NCI-H1417 (cell line): ENCODE measurements around the gene NEURL3.
A peak's percentile ranks its signal among the peaks of the same experiment; 100 is the strongest.

Experiments
- DNase-seq, 3 experiments: peaks; one replicate each; lab custom pipeline; 2025; lab: John Stamatoyannopoulos, UW

The NEURL3 gene

DNA sequence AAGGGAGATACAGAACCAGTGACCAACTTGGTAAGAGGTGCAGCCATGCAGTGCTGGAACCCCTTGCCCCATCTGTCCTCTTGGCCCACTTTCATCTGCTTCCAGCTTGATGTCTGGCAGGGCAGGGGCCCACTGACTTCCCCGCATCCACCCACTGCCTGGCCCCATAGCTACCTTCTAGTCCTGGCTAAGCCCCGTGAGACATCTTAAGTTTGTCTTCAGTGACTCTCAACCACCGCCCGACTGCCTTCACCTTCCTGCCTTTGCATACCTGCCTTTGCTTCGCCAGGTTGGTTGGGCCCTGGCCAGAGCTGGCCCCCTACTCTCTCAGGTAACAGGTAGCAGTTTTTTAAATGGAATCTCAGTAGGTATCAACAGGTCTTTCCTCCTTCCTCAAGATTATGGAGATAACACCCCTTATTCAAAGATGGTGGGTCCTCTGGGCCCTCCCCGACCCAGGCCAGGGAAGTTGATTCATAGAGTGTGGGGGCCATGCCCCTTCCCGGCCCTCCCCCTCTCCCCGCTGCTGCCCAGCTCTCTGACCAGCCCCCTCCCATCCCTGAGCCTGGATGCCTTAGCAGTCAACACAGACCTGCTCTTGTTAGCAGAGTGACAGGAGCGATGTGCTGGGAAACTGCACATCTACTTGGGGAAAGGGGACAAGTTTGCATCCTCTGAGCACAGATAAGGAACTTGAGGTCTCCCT, 34.2 kb upstream of the NEURL3 start:
- no peak for DNase-seq

DNA sequence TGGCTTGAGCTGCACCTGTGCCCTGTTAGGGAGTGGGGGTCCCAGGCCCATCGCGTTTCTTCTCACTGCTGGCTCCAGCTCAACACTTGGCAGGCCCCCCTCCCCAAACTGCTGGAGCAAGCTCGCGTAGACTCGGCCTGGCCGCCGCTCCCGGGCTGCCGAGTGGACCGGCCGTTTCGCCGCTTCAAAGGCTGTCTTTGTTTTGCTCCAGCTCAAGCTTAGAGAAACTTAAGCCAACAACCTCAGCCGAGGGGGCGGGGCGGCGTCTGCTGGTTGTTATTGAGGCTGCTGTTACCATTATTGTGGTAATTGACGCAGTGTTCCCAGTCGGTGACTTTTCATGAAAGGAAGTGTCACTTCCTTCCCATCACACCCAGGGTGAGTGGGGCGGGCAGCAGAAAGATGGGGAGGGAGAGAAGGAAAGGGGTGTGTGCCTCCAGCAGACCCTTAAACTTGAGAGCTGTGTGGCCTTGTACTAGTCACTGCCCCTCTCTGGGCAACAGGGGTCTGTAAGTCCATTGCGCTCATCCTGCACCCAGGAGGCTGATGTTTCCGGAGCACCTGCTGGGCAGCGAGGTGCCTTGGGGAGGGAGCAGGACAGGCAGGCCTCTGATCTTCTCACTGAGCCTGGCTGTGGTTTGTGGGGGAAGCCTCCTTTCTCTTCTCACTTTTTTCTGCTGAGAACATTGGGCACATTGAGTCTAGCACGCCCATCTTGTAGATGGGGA, 33.5 kb upstream of the NEURL3 start:
- DNase-seq = no peak

DNA sequence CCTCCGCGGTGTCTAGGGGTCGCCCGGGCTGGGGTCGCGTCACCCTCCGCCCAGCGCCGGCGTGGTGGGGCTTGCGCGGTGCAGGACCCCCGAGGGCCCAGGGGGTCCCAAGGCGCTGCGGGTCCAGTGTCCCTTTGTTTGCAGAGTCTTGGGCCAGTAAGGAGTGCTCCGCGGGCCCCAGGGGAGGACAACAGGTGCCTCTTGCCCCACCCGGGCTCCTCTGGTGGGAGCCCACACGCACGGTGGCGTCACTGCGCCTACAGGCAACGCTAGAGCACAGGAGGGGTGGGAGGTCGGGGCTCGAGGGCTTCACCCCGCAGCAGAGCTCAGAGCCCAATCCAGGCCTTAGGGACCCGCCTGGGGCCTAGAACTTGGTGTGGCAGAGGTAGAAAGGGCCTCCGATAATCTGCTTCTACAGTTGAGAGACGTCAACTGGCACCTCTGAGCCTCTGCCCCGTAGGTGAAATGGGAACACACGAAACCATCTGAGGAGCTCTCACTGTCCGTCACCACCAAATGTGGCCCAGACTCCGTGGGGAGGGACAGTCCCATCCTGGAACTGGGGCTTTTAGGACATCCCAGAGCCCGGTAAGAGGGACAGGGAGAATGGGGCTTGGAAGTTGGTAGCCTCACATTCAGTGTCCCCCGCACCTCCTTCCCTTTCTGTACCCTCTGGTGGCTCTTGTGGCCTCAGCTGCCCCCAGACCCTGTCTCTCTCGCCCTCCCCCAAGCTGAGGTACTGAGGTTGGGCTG, 32.8 kb upstream of the NEURL3 start:
- DNase-seq = peak in 1 of 3 experiments; percentile 20

DNA sequence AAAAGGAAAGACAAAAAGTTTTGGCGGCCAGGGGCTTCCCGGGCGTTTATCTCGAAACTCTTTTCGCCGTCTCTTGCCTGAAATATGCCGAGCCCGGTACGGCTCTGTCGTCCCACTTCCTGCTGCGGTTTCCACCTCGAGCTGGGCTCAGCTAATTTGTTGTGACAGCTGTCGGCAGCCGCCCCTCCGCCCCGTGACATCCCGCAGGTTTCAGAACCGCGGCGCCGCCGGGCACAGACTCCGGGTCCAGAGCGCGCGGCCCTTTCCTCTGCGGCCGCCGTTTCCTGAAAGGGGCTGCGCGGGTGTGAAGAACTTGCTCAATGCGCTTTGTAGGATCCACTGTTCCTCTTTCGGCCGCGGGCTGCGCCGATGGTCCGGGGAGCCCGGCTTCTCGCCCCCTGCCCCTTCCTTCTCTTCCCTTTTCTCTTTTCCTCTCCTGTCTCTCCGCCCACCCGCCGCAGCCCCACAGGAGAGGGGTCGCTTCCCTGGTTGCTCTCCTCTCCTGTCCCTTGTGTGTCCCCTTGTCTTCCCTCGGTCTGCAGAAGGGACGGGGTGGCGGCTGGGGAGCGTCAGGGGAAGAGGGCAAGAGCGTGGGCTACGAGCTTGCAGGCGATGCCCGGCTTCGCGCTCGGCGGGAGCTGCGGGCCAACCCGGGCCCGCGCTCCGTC, 32.0 kb upstream of the NEURL3 start:
- DNase-seq = peak; percentile 13 to 65 (median 57)

DNA sequence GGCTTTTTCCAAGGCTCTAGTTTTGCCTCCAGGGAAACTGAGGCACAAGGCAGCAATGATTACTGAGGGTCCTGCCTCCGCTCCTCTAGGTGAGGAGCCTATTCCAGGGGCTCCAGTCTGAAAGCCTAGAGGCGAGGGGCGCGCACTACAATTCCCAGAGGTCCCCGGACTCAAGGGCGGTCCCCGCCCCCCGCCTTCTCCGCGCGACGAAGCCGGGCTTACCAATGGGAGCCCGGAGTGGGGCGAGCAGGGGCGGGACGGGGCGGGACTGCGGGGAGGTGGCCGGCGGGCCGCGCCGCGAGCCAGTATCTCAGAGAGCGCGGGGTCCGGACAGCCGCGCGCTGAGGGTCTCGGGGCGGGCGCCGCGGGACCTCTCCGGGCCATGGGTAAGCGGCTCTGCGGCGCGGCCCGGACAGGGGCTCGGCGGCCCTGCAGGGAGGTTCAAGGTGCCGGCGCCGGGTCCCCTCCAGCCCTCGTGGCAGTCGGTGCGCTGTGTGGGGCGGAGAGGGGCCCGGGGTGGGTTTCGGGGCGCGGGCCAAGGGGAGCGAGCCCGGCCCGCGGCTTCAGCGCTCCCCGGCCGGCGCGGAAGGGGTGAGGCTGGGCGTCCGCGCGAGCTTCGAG, 31.4 kb upstream of the NEURL3 start, which contains the start of gene ARID5A:
Gene ARID5A, plus strand, starts transcription at position 308 of the 621 bp plus-strand sequence. Its CDS starts 75 bp downstream, at position 383.
- DNase-seq = peak; percentile 79 to 89 (median 82)

DNA sequence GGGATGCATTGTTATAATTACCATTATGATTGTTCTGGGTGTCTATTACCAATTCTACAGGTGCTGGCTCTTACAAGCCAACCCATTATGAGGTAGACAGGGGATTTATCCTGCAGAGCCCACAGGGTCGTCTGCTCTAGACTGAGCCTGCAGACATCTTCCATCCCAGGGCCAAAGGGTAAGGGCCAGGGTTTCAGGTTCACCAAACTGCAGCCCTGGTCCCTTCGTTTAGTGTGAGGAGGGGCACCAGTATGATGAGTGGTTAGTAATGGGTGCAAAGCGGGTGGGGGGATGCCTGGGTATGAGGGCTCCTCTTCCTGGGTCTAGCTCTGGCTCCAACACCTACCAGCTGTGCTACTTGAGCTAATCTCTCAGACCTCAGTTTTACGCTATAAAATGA, 30.2 kb upstream of the NEURL3 start:
- no peak for DNase-seq

DNA sequence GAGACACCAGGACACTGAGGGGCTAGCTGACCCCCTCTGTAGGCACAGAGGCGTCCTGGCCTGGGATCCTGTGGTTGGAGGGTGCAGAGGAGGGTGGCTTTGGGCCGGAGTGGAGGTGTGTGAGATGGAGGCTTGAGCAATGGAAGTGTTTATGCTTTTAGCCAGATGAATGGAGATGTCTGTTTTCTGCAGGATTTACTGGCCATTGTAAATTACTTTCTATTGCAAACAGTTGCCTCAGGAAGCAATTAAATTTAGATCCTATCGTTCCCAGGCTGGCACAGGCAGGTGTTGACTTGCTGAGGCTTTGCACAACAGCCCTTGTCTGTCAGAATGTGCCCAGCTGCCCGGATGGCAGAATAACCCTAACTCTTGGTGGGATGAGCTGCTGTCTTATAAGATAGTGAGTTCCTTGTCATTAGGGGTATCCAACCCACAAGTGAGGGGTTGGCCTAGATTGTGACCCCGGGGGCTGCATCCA, 29.6 kb upstream of the NEURL3 start:
- peak in 2 of 3 experiments; percentile 34 to 73 for DNase-seq

DNA sequence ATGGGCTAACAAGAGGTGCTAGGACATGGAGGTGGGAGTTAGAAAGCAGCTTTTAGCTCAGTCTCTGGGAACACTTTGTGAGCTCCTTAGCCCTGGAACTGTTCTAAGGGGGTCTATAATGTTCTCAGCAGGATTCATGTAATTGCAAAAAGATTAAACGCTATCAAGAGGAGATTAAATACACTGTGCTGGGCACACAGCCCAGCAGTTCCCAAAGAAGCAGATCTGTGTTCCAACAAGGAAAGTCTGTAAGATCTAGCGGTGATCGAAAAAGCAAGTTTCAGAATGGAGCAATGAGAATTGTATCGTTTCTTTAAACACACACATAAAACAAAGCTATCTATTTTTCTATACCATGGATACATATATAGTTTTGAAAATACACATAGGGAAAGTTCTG, 29.0 kb upstream of the NEURL3 start:
- DNase-seq = no peak

DNA sequence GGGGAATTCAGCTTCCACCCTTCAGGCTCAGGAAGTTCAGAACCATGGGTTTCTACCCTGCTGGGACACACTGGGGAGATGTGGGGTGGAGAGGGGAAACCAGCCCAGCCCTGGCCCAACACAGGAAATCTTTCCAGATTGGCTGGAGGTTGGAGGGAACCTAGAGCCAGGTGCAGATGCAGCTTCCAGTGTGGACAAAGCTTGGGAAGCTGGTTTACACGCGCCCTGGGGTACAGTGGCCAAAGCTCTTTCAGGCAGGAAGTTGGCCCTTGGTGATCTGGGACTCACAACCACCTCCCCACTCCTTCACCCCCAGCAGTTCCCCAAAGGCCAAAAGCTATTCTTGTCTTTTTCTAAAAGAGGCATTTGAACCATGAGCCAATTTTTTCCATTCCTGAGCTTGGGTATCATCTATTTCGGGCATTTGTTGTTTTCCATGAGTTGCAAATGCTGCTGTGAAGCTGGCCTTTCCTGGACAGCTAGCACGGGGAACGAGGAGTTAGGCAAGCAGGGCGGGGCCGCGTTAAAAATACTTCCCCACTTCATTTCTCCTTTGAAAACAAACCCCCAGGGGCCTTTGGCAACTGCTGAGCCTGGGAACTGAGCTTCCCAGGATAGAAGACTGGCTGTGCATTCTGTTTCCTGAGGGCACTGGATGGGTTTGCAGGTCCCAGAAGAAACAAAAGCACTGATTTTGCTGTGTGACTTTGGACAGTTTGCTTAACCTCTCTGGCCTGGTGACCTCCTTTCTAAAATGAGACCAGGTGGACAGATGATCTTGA, 28.3 kb upstream of the NEURL3 start:
- no peak for DNase-seq

DNA sequence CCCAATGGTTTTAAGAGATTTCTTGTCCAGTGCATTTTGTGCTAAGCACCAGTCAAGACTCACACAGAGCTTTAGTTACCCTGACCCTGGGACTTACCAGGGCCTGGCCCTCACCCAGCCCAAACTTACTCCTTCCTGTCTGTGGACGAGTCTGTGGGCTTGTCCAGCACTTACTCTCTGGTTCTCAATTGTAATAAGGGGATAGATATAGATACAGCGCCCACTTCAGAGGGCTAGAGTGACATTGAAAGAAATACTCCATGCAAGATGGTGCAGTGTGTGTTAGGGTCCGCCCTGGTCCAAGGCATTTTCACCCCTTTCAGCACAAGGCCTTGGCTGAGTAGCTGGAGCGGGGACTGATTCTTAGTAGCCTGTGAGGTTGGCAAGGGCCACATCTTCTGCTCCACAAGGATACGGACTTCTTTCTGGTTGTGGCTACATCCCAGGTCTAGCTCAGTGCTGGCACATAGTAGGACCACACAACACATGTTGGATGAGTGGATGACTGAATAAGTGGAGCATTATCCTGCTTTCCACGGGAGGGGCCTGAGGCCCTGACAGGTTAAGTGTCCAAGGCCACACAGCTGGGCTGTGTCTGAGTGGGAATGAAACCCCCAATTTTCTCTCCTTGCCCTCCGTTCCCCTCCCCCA, 27.6 kb upstream of the NEURL3 start:
- DNase-seq = no peak

DNA sequence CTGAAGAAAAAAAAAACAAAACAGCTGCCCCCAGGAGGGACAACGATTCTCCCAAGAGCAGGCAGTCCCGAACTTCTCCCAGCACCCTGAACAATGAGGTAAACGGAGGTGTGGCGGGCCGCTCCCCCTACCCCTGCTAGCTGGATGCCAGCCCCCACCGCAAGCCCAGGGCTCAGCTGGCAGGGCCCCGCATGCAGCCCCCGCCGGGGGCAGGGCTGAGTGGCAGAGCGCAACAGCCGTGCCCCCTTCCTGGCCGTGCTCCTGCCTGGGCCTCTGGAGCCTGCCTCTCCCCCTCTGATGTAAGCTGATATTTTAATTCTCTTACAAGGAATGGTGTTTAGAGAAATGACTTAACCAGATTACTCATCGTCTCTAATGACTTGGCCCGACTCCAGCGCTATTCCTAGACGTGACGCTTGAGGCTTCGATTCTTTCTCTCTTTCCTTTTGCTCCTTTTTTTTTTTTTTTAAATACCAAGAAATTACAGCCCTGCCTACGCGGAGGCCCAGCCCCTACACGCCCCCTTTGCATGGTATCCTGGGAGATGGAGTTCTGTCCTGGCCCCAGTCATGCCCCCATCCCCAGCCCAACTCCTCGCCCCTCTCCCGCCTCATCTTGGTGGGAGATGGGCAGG, 26.8 kb upstream of the NEURL3 start:
- peak; percentile 64 to 92 (median 79) for DNase-seq

DNA sequence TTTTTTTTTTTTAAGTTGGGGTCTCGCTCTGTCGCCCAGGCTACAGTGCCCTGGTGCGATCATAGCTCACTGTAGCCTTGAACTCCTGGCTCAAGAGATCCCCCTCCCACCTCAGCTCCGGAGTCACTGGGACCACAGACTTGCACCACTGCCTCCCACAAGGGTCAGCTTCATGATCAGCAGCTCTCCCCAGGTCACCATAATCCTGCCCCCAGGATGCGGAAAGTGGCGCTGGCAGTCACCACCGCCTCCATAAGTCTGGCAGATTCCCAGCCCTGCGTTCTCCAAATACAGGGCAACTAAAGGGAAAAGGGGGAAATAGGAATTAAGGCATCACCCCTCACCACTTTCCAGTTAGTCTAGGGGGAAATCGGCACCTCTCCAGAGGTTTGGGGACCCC, 26.2 kb upstream of the NEURL3 start:
- no peak for DNase-seq

DNA sequence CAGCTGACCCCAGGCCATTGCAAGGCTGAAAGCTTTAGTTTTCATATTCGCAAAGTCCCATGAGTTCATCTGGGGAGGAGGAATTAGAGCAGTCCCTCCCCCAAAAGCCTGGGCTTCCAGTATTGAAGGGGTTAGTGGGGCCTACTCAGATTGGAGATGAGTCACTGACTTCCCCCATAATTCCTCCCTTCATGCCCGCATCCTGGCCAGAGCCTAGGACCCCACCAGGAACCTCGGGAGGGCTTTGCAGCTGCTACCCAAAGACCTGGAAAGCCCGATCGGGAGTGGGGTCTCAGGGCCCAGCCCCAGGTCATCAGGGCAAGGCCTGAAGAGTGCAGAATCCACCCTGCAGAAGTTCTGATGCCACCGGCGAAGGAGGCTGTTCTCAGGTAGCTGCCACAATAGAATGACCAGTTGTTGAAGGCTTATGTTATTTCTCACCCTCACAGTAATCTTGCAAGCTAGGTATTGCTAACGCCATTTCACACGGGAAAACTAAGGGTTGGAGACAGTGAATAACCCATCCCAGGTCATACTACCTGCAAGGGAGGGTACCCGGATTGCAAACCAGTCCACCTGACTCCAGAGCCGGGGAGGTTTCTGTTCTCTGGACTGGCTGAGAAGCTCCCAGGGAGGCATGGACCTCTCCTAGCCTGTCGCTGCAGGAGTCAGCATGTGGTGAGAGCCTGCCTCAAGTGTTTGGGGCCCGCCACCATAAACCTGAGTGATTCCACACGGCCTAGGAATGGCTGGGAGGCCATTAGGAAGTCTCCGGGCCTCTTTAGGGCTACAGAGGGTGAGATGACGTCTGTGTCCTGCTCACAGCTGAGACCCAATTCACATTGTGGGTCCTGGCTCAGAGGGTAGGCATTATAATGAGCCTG, 25.6 kb upstream of the NEURL3 start:
- DNase-seq = no peak

DNA sequence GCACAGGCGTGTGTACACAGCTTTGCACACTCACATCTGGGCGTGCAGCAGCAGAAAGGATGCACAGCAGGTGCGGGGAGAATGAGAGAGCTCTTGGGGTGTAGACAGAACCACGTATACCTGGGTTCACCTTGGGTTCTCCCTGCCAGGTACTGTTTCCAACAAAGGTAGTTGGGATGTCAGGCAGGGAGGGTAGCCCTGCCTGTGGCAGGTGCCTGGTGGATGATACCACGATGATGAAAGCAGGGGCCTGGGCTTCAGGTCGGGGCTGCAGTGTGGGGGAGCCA, 24.9 kb upstream of the NEURL3 start:
- DNase-seq = no peak

DNA sequence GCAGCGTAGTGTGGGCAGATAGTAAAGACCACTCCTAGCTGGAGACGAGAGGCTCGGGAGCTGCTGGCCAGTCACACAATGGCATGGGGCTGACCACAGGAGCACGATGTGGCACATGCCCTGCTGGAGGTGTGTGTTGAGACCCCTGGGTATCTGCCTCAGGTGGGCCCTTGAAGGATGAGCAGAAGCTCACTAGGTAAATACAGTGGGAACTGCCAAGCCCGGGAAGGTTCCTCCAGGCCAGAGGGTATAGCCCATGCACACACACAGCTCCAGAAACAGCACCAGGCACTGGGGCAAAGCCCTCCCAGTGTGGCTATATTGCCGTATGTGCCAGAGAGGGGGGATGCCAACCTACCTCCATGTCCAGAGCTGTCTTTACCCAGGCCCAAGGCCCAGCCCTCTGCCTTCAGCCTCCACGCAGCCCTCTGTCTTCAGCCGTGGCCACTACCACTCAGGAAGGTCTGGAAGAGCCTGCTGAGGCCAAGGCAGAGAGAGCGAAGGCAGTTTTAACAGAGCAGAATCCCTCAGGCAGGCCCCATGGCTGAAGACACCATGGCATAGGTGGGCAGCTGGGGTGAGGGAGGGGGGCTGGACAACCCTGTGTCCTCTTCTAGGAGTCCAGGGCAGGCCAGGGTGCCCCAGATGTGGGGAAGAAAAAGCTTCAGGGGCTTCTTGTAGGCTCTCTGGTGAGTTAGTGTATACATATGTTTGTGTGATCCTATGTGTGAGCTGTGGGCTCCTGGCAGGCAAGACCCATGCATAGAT, 24.4 kb upstream of the NEURL3 start:
- DNase-seq = no peak

DNA sequence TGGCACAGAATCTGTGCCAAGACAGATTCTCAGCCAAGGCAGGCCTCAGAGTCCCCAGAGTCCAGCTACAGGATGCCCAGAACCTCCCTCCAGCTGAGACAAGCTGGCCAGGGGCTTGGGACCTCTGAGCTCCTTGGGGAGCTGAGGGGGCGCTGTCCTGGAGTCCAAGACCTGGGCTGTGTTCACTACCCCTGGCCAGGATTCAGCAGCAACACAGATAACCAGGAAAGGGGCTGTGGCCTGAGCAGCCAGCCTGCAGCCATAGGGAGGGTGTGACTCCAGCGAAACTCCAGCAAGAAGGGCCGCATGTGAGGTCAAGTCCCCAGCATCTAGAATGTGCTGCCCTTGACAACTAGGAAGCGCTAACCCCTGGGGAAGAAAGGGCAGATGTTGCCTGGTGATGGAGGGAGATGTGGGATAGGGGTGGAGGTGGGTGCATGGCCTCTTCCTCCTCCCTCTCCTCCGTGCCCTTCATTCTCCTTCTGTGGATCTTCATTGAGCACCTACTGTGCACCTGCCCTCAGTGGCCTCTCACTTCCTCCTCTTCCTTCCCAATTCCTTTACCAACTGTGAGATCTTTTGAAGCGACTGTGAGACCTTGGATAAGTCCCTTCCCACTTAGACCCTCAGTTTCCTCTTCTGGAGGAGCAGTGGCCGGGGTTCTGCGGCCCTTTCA, 23.7 kb upstream of the NEURL3 start:
- no peak for DNase-seq

DNA sequence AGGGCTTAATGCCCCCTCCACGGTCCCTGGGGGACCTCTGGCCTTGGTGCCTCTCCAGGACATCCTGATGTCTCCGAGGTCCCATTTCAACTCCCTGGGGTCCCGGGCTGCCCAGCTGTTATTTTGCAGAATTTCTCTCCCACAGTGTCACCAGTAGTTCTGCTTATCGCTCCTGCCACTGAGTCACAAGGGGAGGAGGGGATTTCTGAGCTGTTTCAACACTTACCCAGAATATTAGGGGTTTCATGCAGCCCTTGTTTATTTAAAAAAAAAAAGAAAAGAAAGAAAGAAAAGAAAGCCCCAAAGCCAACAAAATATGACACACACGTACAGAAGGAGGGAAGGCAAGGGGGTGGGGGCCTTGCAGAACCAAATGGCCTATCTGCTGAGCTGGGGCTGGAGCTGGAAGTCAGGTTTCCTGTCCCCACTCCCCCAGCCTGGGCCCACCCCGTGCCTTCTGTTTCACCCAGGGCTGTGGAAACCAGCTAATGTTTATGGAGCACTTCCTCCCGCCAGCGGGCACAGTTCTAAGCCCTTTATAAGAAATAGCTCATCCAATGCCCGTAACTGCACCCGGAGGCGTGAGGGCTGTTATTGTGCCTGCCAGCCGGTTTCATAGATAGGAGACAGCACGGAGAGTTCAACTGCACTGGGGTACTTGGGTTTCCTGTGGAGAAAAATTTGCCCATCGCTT, 23.0 kb upstream of the NEURL3 start:
- DNase-seq = no peak
